Progenitor cell of endocrine pancreas (in vitro differentiated cells): ENCODE results near the gene SLC5A11. TPM values are rescaled to one million over a fixed set of nuclear protein-coding genes. Genes with fewer than 3 reads are reported as not detected.

Source experiments
- DNase-seq: peaks from one replicate; pipeline ENCODE4 v3.0.0; 2021; ENCODE audit warnings: low spot score; ENCODE audit not compliant: unreplicated experiment
- H3K27ac Mint-ChIP-seq: 2 replicates; pipeline ENCODE4 v1.8.0; 2021; ENCODE audit warnings: mild to moderate bottlenecking, moderate library complexity, mixed read lengths
- H3K27me3 Mint-ChIP-seq: 2 replicates; pipeline ENCODE4 v1.8.0; 2021; ENCODE audit warnings: mixed read lengths
- H3K36me3 Mint-ChIP-seq: 2 replicates; pipeline ENCODE4 v1.8.0; 2022; ENCODE audit warnings: mixed read lengths; ENCODE audit not compliant: insufficient read depth
- H3K4me1 Mint-ChIP-seq: 2 replicates; pipeline ENCODE4 v1.8.0; 2021; ENCODE audit warnings: low read depth, mixed read lengths
- H3K4me3 Mint-ChIP-seq: 2 replicates; pipeline ENCODE4 v1.8.0; 2021; ENCODE audit warnings: low read depth, mild to moderate bottlenecking, moderate library complexity, mixed read lengths
- H3K9me3 Mint-ChIP-seq: 2 replicates; pipeline ENCODE4 v1.8.0; 2021; ENCODE audit warnings: low read depth, mixed read lengths
- total RNA-seq: library from RNA; stranded (reverse); gene quantifications from 2 replicates; pipeline ENCODE4 v1.2.1, GENCODE V29; 2021
- TF ChIP-seq, protein P1 (sequence below): fragments of 200-600 bp; sonication (generic); IDR thresholded peaks from one replicate; pipeline ENCODE4 v1.5.0; 2021; ENCODE audit warnings: antibody characterized with exemption, mild to moderate bottlenecking; ENCODE audit not compliant: unreplicated experiment

SLC5A11 gene
- total RNA-seq, 1 donor from 2014 or later: 0.38 TPM

DNA sequence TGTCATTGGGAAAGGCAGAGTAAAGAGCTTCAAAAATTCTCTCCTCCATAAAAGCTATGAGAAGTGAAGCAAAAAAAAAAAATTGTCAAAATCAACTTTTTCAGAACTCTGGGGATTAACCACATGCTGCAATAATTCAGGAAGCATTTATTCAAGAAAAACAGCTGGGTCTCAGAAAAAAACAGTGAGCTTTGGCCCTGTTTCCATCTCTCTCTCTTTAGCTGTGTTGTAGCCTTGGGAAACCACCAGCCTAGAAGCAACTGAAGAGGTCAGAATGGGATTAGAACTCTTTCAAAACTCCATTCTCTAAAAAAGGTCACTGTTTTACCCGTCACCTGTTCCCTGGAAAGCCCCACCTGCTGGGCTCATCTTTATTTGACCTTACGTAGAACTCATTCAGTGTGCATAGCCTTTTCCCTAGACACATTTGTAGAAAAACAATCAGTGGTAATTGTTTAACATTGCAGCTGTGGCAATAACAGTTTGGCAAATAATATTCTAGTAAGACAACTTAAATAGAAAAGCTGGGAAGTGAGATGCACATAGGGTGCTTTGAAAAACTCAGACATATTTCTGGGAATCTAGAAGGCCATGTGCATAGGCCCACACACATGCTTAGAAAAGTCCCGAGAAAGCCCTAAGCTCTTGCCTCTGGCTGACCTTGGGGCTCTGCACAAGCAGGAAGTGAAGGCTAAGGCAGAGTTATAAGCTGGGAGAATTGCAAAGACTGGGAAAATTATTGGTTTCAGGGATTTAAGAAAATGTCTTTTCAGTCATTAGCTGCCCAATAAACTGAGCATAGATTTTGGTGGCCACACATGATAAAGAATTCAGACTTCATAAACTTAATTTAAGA, 18.0 kb downstream of the SLC5A11 start:
- H3K4me3 Mint-ChIP-seq: no peak overlapping the region
- TF ChIP-seq, protein P1, sequence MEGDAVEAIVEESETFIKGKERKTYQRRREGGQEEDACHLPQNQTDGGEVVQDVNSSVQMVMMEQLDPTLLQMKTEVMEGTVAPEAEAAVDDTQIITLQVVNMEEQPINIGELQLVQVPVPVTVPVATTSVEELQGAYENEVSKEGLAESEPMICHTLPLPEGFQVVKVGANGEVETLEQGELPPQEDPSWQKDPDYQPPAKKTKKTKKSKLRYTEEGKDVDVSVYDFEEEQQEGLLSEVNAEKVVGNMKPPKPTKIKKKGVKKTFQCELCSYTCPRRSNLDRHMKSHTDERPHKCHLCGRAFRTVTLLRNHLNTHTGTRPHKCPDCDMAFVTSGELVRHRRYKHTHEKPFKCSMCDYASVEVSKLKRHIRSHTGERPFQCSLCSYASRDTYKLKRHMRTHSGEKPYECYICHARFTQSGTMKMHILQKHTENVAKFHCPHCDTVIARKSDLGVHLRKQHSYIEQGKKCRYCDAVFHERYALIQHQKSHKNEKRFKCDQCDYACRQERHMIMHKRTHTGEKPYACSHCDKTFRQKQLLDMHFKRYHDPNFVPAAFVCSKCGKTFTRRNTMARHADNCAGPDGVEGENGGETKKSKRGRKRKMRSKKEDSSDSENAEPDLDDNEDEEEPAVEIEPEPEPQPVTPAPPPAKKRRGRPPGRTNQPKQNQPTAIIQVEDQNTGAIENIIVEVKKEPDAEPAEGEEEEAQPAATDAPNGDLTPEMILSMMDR: no peak
- H3K9me3 Mint-ChIP-seq: peaks cover 7% of the 10 kb centered on the region
- no peaks in the 10 kb centered on the region for H3K36me3 Mint-ChIP-seq
- H3K27ac Mint-ChIP-seq: no peak overlapping the region
- H3K4me1 Mint-ChIP-seq: no peaks in the 10 kb centered on the region
- no peaks in the 10 kb centered on the region for H3K27me3 Mint-ChIP-seq
- no peak for DNase-seq

DNA sequence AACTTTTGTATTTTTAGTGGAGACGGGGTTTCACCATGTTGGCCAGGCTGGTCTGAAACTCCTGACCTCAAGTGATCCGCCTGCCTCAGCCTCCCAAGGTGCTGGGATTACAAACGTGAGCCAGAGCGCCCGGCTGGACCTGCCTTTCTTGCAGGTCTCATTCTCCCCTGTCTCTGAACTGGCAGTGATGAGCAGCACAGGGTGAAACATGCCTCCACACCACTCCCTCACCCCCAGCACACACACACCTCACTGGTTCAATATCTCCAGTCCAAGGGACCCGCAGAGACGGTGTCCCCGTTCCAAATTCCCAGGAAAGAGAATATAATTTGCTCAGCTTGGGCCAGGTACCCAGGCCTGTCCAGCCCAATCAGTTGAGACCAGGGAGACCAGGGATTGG, 23.3 kb downstream of the SLC5A11 start:
- H3K27ac Mint-ChIP-seq: no peak overlapping the region
- H3K9me3 Mint-ChIP-seq: peaks cover 7% of the 10 kb centered on the region
- no peaks in the 10 kb centered on the region for H3K36me3 Mint-ChIP-seq
- no peak overlapping the region for H3K4me3 Mint-ChIP-seq
- DNase-seq: no peak
- H3K4me1 Mint-ChIP-seq: no peaks in the 10 kb centered on the region
- H3K27me3 Mint-ChIP-seq: no peaks in the 10 kb centered on the region
- TF ChIP-seq, protein P1: no peak

DNA sequence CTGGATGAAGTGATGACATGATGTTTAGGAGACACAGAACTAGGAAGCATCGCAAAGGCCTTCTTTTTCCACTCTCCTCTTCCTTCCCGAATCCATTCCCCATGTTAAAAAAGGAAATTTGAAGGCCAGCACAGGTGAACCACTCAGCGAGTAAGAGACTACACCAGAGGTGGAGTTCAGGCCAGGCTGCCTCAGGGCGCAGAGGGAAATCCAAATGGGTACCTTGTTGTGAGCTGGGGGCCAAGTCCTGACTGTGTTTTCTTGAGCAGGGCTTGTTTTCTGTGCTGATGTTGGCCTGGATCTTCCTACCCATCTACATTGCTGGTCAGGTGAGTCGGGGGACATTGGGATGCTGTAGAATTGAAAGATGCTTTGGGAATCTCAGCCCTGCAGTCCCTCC, 26.1 kb downstream of the SLC5A11 start:
- H3K9me3 Mint-ChIP-seq: no peaks in the 10 kb centered on the region
- TF ChIP-seq, protein P1: no peak
- DNase-seq: no peak

DNA sequence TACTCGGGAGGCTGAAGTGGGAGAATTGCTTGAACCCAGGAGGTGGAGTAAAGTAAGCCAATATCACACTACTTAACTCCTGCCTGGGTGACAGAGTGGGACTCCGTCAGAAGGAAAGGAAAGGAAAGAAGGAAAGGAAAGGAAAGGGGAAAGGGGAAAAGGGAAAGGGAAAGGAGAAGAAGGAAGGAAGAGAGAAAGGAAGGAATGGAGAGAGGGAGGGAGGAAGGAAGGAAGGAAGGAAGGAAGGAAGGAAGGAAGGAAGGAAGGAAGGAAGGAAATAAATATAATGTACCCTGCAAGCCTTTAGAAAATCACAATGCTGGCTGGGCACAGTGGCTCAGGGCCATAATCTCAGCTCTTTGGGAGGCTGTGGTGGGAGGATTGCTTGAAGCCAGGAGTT, 27.3 kb downstream of the SLC5A11 start:
- Mint-ChIP-seq H3K9me3 (no peaks in the 10 kb centered on the region), H3K4me3 (no peak overlapping the region), H3K27me3 (no peaks in the 10 kb centered on the region), H3K4me1 (no peaks in the 10 kb centered on the region), H3K36me3 (no peaks in the 10 kb centered on the region), H3K27ac (no peak overlapping the region)
- TF ChIP-seq, protein P1: no peak
- no peak for DNase-seq

More for the DNA sequence above, 26.1 kb downstream of the SLC5A11 start:
- Mint-ChIP-seq H3K36me3 (no peaks in the 10 kb centered on the region), H3K27me3 (no peaks in the 10 kb centered on the region), H3K27ac (no peak overlapping the region), H3K4me1 (no peaks in the 10 kb centered on the region), H3K4me3 (no peak overlapping the region)

DNA sequence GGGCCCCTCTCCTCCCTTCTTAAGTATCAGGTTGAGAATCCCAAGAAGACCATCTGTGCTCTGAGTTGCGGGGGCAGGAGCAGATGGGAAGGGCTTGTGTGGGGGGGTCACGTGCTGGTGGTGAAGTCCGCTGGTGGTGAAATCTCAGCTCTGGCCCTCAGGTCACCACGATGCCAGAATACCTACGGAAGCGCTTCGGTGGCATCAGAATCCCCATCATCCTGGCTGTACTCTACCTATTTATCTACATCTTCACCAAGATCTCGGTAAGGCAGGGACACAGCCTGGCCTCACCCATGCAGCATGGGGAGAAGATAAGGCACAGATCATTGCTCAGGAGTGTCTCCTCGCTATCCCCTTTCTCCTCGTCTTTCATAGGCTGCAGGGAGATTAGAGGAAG, 29.7 kb downstream of the SLC5A11 start:
- Mint-ChIP-seq H3K4me1 (no peaks in the 10 kb centered on the region), H3K27ac (peak overlapping the region; percentile 31)

More for the DNA sequence above, 29.7 kb downstream of the SLC5A11 start:
- Mint-ChIP-seq H3K27me3 (no peaks in the 10 kb centered on the region), H3K9me3 (peaks cover 3% of the 10 kb centered on the region), H3K4me3 (no peak overlapping the region), H3K36me3 (no peaks in the 10 kb centered on the region)
- TF ChIP-seq, protein P1: no peak
- DNase-seq: no peak
